ENCODE data around the gene CSGALNACT2.
"Not testable (repeated sequence)": the region's sequence is repeated elsewhere in the genome, so short reads cannot be mapped to it uniquely, and the experiment has no call there.

CSGALNACT2 gene

DNA sequence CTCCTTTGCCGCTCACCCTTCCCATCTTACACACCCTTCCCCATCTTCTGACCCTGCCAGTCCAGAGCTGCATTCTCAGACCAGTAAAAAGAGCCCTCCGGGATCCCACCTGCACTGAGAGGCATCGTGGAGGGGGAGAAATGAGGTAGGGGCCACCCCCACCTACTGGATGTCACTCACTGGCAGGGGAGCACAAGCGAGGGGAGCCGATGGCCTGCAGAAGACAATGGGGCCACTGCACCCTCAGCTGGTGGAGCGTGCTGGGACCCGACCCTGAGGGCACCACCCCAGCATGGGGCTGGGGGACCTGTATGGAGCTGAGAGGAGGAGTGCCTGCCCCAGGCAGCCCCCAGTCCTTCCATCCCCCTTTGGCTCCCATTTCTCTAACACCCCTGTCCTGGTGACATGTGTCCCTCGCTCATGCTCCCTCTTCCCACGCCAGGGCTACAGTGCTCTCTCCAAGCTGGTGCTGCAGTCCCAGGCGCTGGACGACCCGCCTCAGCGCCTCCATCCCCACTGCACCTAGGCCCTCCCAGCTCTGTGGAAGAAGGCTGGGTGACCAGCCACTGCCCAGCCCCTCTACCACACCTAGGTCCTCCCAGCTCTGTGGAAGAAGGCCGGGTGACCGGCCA, 78.8 kb downstream of the CSGALNACT2 start:
- no peak for DNase-seq (ENCODE audit: low spot score)

DNA sequence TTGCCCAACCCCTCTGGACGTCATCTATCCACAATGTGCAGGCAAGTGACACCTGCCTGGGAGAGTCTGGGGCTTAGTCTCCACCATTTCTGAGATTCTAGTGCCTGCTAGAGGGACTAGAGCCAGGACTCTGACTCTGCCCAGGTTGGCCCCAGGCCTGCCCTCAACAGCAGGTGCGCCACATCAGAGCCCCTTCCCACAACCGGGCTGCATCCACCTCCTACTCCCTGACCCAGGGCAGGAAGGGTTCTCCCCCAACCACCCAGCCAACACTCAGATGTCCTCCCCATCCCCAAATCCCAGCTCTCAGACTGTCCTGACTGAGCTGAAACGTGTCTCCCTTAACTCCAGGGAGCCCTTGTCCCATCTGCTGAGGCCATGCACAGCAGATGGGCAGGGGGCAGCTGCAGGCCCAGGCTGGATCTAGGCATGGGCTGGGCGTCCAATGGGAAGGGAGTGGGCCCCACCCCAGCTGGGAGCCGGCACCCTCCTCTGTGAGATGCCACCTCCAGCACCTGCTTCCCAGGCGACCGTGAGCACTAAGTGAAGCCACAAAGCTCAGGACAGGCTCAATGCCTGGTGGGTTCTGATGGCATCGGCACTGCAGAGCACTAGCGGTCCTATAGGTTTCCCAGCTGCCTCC, 79.4 kb downstream of the CSGALNACT2 start:
- no peak for DNase-seq (ENCODE audit: low spot score)

GRCh38 chr10:43218206-43218950, 80.1 kb downstream of the CSGALNACT2 start:
- DNase-seq (ENCODE audit: low spot score): no peak

GRCh38 chr10:43218951-43219837, 80.9 kb downstream of the CSGALNACT2 start:
- DNase-seq (ENCODE audit: low spot score): no peak

DNA sequence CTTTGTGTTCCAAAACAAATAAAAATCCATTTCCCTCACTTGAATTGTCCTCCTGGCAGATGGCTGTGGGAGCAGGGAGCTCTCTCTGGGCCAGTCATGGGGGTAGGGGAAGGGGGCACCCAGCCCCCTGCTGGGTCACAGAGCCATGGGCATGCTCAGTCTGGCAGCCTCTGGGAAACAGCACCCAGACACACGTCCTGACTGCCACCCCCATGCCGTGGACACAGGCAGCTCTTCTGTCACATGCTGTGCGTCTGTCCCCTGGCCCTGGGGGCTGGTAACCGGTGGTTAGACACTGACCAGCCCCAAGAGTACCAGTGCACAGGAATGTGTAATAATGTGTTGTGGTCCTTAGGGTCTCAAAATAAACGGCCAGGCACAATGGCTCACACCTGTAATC, 81.6 kb downstream of the CSGALNACT2 start:
- no peak for DNase-seq (ENCODE audit: low spot score)

GRCh38 chr10:43220251-43220650, 82.0 kb downstream of the CSGALNACT2 start:
- not testable (repeated sequence) for DNase-seq (ENCODE audit: low spot score)

GRCh38 chr10:43220657-43221418, 82.6 kb downstream of the CSGALNACT2 start:
- peak; percentile 27 for DNase-seq (ENCODE audit: low spot score)

DNA sequence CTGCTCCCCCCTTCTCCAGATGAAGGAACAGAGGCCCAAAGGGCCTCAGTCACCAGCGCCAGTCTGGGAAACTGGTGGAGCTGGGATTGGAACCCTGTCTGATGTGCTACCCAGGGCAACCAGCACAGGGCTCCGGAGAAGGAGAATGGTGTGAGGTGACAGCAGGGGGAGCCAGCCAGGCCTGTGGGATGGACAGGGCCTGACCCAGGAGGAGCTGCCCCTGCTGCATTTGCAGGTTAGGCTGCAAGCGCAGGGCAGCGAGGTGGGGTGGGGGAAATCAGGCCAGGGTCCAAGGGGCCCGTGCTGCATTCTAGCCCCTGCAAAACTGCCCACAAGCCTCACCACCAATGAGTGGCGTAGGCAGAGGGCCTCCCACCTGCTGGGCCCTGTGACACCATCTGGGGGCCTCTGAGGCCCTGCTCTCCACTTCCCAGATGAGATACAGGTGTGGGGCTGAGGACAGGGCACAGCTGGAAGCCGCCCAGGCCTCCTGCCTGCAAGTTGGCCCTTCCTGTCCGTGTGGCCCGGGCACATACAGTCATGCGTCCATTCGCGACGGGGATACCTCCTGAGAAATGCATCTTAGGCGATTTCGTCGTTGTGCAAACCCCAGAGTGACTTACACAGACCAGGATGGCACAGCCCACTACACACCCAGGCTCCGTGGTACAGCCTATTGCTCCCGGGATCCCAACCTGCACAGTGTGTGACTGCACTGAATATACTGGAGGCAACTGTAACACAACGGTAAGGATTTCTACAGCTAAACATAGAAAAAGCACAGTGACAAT, 83.4 kb downstream of the CSGALNACT2 start:
- DNase-seq (ENCODE audit: low spot score): peak; percentile 71

GRCh38 chr10:43222210-43222720, 84.0 kb downstream of the CSGALNACT2 start:
- DNase-seq (ENCODE audit: low spot score): peak; percentile 40

GRCh38 chr10:43223056-43223455, 84.8 kb downstream of the CSGALNACT2 start:
- DNase-seq (ENCODE audit: low spot score): no peak

DNA sequence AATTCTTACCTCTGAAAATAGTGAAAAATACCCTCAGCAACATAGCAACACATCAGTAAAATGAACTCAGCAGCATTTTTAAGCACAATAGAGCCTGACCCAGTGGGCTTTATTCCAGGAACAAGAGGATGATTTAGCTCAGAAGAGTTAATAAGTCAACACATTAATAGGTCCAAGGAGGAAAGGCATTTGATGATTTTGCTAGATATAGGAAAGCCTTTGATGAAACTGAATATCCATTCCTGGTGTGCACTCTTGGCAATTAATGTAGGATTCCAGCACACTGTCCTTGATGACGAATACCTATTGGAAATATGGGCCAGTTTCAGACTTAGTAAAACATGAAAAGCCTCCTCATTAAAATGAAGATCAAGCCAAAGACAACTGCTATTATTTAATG, 86.1 kb downstream of the CSGALNACT2 start:
- DNase-seq (ENCODE audit: low spot score): no peak

GRCh38 chr10:43225004-43225786, 87.0 kb downstream of the CSGALNACT2 start:
- DNase-seq (ENCODE audit: low spot score): peak; percentile 33

DNA sequence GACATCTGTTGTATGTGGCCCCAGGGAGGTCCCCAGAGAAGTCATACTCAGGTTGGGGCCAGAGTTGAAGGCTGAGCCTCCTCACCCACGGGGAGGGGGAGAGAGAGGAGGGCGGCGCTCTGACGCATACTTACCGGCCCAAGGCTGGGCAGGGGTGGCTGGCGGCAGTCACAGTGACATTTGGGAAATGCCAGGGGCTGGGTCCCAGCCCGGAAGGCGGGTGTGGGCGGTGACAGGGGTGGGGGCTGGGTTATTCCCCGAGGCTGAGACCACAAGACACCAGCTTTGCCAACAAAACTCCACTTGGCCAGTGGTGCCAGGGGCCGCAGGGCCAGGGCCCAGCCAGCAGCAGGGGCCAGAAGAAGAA, 87.5 kb downstream of the CSGALNACT2 start:
- DNase-seq (ENCODE audit: low spot score): peak; percentile 32

DNA sequence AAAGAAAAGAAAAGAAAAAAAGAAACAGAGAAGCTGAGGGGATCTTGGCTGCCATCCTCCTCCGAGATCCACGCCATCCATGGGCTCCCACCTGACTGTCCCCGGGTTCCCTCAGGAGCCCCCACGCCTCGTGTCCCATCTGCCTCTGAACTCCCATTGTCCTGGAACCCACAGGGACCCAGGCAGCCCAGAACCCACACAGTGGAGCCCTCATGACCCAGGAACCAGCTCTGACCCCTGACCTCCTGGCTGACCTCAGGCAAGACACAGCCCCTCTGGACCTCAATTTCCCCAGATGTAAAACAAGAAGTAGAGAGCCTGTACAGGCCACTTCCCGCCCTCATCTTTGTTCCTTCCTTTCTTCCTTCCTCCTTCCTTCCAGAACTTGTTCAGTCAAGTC, 88.2 kb downstream of the CSGALNACT2 start:
- peak; percentile 25 for DNase-seq (ENCODE audit: low spot score)

DNA sequence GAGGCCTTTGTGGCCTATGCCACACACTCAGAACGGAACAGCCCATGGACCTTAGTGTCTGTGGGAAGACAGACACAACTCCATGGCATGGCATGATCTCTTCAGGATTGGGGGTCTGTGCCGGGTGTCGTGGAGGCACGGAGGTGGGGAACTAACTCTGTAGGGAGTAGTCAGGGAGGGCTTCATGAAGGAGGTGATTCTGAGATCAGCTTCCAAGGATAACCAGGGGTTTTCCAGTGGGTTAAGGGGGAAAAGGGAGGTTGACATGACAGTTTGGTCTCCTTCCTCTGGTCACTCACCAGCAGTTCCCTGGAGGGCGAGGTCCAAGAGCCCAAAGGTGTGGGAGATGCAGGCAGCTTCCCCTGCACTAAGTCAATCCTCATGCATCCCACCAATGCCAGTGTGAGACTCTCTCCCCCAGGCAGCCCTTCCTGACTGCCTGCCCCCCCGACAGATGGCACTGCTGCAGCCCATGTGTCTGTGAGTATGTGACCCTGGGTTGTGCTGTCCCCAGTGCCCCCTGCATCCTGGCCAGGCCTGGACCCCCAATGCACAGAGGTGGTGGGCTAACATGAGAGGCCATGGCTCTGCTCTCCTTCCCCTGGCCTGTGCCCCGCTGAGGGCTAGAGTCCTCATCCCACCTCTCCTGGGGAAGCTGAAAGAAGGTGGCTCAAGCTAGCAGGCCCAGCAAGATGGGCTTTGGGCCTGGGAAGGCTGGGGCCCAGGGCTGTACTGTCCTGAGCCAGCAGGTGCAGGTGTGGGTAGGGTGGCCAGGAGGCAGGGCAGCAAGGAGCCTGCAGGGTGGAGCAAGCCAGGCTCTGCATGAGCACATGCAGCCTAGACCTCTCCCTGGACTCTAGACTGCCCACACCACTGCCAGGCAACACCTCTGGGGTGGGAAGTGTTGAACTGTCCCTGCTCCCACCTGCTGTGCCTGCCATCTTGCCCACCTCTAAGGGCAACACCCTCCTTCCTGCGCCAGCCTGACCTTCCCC, 88.9 kb downstream of the CSGALNACT2 start:
- DNase-seq (ENCODE audit: low spot score): peak; percentile 44

DNA sequence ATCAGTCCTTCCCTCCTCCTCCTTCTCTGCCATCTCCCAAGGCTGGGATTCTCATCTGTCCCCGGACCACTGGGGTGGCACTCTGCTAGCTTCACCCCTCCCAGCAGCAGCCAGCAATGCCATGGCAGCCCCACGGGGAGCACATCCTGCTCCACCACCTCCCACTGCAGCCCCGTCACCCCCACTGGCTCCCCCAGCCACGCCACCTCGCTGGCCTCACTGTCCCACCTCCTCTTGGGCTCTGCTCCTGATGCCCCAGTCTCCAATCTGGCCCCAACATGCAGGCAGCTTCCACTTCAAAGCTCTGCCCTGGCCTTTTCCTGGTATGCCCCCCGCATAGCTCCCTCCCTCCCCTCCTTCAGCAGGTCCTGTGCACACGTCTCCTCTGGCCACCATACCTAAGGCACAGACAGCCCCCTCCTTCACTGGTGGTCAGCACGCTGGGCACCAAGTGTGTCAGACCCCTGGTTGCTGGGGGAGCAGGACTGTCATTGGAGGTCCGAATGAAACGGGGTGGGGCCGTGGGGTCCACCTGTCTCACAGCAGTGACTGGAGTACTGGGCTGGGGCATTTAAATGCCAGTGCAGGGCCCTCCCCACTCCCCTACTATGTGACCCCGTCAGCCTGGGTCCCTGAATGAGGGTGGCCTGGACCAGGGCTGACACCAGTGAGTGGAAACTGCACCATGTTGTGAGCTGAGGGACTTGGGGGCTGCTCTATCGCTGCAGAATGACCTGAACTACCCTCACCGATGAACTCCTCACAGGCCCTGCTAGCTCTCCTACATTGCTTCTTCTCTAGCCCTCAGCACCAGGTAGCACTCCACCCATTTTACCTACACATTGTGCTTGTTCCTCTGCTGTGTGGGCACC, 89.9 kb downstream of the CSGALNACT2 start:
- peak; percentile 42 for DNase-seq (ENCODE audit: low spot score)

GRCh38 chr10:43228783-43229207, 90.5 kb downstream of the CSGALNACT2 start:
- no peak for DNase-seq (ENCODE audit: low spot score)

All from ecto neural progenitor cell (in vitro differentiated cells).